Astrocyte of the spinal cord (primary cell): ENCODE data around the gene RBM12.
A peak's percentile ranks its signal among the peaks of the same experiment; 100 is the strongest.

Experiments
- DNase-seq: peaks from one replicate; pipeline ENCODE4 v3.0.0; 2011; ENCODE audit warnings: low read depth, low spot score
- H3K4me3 ChIP-seq: 2 replicates; pipeline ENCODE4 v1.5.1; 2011; ENCODE audit warnings: low read depth, mild to moderate bottlenecking, low read length, moderate library complexity
- CTCF ChIP-seq: IDR thresholded peaks from 2 replicates; pipeline ENCODE4 v1.5.1; 2012; ENCODE audit warnings: low read depth, mild to moderate bottlenecking, low read length, inconsistent platforms
- in situ Hi-C: cut with HindIII; loops from 2 replicates; pipeline ENCODE4 v1.10.0; 2017; ENCODE audit warnings: low sequenced_read_pairs

The RBM12 gene

GRCh38 chr20:35702051-35702823 lies 37.5 kb upstream of the RBM12 start:
- in situ Hi-C loops: no loop called here
- no peak overlapping the region for H3K4me3 ChIP-seq
- peak; percentile 49 for DNase-seq
- TF ChIP-seq CTCF: no peak

- TF ChIP-seq CTCF: no peak
- no peak overlapping the region for H3K4me3 ChIP-seq
- no peak for DNase-seq
- in situ Hi-C loops: no loop called here
Observed at GRCh38 chr20:35700625-35701148, 36.0 kb upstream of the RBM12 start.

- H3K4me3 ChIP-seq: peak overlapping the region; percentile 91
- no peak for DNase-seq
- in situ Hi-C loops: no loop called here
- no peak for TF ChIP-seq CTCF
Observed at GRCh38 chr20:35699957-35700624, 35.4 kb upstream of the RBM12 start.

GRCh38 chr20:35699127-35699956 lies 34.6 kb upstream of the RBM12 start, which contains the start of the genes NFS1 and ROMO1:
NFS1 (minus strand) TSS chr20:35699352; CDS start chr20:35699288, 64 bp downstream.
ROMO1 (plus strand) TSS chr20:35699405; CDS start chr20:35699633, 228 bp downstream.
- TF ChIP-seq CTCF: peak; percentile 14
- H3K4me3 ChIP-seq: peak within 1 kb of the TSS; percentile 91
- in situ Hi-C loops: no loop called here
- DNase-seq: peak; percentile 81

- DNase-seq: no peak
- in situ Hi-C loops: no loop called here
- peak overlapping the region; percentile 91 for H3K4me3 ChIP-seq
- TF ChIP-seq CTCF: no peak
Observed at GRCh38 chr20:35698298-35699126, 33.8 kb upstream of the RBM12 start.
